AG08395 (cell line): ENCODE measurements around the gene HES4.
A peak's percentile ranks its signal among the peaks of the same experiment; 100 is the strongest.

ENCODE experiments used
- DNase-seq: peaks from one replicate; pipeline ENCODE4 v3.0.0; 2012; ENCODE audit warnings: mixed read lengths, low spot score

Gene HES4

DNA sequence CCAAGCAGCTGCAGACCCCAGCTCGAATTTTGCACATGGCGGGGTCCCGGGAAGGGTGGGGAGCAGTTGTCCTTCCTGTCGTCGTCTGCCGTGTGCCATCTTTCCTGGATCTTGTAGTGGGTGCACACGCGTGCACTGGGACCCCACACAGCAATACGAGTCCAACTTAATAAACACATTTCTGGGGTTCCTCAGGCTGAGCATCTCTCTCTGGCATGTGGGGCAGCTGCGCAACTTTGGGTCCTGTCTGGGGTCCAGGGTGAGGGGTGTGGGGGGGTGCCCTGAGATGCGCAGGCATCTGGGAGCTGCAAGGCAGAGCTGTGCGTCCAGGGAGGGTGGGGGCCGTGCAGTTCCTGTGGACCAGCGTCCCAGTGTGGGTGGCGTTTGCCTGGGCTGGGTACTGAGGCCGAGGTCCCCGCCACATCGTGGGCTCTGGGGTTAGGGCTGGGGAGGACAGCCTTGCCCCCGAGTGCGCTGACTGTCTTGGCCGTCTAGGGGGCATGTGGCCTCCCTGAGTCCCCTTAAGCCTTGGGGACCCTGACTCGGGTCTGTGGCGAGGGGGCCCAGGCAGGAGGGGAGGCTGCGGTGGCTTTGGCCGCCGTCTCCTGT, 34.3 kb downstream of the HES4 start:
- DNase-seq, result no peak

GRCh38 chr1:964691-965525, 35.0 kb downstream of the HES4 start:
- no peak for DNase-seq

DNA sequence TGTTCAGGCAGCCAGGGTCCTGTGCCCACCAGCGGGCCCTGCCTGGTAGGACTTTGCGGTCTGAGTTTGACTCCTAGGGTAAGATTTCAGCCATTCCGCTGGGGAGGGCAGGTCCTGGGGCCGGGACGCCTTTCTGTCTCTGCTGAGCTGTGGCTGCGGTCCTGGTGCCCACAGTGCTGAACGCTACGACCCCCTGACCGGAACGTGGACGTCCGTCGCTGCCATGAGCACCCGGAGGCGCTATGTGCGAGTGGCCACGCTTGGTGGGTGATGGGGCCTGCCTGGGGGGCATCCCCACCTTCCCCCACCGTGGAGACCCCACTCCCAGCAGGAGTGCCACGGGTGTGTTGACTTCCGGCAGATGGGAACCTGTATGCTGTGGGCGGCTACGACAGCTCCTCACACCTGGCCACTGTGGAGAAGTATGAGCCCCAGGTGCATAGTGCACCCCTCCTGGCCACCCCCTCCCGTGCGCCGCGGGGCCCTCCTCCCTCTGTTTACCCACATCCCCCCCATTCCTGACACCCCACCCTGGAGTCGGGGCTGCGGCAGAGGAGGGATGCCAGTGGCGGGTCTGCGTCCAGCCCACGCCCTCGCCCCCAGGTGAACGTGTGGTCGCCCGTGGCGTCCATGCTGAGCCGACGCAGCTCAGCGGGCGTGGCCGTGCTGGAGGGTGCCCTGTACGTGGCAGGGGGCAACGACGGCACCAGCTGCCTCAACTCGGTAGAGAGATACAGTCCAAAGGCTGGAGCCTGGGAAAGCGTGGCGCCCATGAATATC, 36.0 kb downstream of the HES4 start:
- DNase-seq, result no peak

- no peak for DNase-seq
Observed at GRCh38 chr1:963301-963651, 36.6 kb downstream of the HES4 start.

- no peak for DNase-seq
Observed at GRCh38 chr1:962381-963300, 37.3 kb downstream of the HES4 start.

- no peak for DNase-seq
Observed at GRCh38 chr1:961132-961669, 38.7 kb downstream of the HES4 start.

DNA sequence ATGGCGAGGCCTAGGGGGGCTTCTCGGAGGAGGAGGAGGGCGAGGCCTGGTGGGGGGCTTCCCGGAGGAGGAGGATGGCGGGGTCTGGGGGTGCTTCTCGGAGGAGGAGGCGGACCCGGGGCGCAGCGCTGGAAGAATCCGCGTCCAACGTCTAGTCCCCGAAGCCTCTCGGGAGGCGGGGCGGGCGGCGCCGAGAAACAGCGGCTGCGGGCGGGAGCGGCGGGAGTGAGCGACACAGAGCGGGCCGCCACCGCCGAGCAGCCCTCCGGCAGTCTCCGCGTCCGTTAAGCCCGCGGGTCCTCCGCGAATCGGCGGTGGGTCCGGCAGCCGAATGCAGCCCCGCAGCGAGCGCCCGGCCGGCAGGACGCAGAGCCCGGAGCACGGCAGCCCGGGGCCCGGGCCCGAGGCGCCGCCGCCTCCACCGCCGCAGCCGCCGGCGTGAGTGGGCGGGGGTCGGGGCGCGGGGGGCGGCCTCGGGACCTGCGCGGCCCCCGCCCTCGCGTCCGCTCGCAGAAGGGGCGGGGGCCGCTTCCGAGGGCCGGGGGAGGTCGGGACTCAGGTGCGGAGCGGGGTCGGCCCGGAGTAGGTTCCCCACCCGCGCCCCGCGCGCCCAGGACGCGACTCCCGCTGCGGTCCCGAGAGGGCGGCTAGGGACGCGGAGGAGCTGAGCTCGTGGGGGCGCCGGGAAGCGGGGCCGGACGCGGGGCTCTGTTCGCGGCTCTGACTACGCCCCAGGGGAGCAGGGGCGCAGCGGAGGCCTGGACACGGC, 39.4 kb downstream of the HES4 start, which contains the start of gene KLHL17:
KLHL17 (plus strand) TSS at position 222 of the 769 bp plus-strand sequence; CDS start at position 332, 110 bp downstream.
- peak; percentile 80 for DNase-seq

DNA sequence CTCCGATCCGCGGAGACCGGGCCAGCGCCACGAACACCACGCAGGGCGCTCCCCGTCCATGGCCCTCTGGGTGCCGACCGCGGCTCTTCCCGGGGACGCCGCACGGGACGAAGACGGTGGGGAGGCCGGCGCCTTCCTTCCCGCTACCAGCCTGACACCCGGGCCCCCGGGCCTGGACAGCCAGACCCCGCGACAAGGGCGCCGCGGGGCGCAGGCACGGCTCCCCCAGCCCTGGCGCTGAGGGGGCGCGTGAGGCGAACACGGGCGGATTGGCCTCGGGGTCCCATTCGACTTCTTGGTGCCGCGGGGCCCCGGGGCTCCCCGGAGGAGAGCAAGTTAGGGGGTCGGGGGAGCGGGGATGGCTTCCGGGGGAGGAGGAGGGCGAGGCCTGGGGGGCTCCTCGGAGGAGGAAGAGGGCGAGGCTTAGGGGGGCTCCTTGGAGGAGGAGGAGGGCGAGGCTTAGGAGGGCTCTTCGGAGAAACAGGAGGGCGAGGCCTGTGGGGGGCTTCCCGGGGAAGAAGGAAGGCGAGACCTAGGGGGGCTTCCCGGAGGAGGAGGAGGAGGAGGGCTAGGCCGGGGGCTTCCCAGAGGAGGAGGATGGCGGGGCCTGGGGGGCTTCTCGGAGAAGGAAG, 40.0 kb downstream of the HES4 start:
- DNase-seq, result no peak

GRCh38 chr1:958823-959730, 40.8 kb downstream of the HES4 start, which contains the start of gene NOC2L:
Gene NOC2L (minus strand): TSS chr1:959256. CDS start chr1:959240, 16 bp downstream.
- DNase-seq, result peak; percentile 96

- DNase-seq, result no peak
Observed at GRCh38 chr1:956636-957035, 43.3 kb downstream of the HES4 start.

DNA sequence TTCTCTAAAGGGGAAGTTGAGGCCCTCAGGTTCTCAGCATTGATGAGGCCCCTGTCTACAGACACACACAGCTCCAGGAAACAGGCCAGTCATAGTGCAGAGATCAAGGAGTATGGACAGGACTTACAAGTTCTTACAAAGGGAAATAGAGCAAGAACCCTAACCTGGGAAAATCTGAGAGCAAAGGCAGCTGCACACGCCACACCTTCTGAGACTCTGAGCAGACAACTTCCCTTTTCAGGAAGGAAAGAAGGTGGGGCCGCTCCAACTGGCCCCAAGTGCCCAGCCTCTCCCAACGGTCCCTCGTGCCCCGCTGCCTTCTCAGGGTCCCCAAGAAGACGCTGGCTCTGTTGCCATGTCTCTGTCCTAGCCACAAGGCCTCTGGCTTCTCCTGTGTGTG, 44.4 kb downstream of the HES4 start:
- DNase-seq, result no peak

DNA sequence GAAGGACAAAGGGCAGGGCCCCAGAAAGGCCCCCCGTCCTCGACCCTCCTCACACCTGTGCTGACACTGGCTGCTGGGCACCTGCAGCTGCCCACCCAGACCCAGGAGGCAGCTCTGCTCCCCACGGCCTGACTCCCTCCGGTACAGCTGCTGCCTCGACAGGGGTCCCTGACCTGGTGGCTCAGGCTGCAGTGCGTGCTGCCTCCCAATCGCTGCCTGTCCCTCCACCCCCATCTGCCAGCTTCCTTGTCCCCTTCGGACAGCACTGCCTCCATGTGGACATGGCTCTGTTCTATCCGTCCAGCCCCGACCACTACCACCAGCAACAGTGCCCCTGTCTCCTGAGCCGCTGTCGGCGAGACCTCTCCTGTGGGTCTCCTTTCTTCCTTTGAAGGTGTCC, 45.0 kb downstream of the HES4 start:
- DNase-seq, result no peak

GRCh38 chr1:953524-954320, 46.2 kb downstream of the HES4 start:
- DNase-seq, result no peak

DNA sequence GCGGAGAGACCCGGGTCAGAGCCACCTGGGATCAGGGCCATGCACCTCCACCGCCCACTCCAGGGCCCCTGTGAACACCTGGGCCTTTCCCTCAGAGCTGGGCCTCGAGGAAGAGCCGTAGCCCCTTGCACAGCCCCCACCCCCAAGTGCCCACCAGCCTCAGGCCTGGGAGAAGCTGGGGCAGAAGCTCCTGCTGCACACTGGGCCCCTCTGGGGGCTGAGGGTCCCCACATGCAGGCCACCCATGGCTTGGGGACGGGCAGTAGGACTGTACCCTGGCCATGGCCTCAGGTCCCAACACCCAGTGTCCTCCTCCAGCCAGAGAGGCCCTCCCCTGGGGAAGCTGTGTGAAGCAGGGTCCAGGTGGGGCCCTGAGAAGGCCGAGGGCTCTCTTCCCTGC, 47.3 kb downstream of the HES4 start:
- no peak for DNase-seq

GRCh38 chr1:952201-952600, 47.7 kb downstream of the HES4 start:
- DNase-seq, result no peak

- no peak for DNase-seq
Observed at GRCh38 chr1:951364-951763, 48.5 kb downstream of the HES4 start.

DNA sequence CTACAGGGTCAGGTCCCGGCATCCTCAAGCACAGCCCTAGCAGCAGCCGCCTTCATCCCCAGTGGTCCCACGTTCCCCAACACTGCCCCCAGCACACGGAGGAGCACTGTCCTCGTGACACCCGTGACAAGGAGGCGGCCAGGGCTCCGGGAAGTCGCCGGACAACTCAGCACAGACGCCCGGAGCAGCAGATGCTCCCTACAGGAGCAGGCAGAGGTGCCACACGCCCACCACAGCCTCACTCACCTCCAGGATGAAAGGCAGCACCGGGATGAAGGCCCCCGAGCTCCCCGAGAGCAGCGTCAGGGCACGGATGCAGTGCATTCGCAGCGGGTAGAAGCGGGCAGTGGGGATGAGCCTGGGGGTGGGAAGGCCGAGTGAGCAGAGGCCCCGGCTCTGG, 49.0 kb downstream of the HES4 start:
- DNase-seq, result no peak

DNA sequence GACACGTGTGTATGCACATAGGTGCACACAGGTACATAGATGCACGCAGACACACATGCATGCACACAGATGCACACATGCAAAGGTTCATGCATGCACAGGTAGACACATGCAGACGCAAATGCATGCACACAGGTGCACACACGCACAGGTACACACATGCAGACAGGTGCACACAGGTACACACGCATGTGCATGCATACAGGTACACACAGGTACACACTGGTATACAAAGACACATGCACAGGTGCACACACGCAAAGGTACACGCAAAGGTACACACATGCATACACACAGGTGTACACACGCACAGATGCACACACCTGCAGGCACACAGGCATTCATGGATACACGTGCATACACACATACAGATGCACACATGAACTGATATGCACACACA, 49.6 kb downstream of the HES4 start:
- no peak for DNase-seq
